Testis (tissue), 2 donors: ENCODE data around the gene CPEB4.

Experiments
- CTCF ChIP-seq, 3 experiments: fragments of 450-650 bp in 2 of 3; fragments of 200-600 bp in 1 of 3; sonication (generic) in 1 of 3; IDR thresholded peaks; one replicate each; pipeline ENCODE4 v1.5.1; 2016 to 2019; ENCODE audit warnings: antibody characterized with exemption in 3 of 3, mild to moderate bottlenecking in 2 of 3, moderate library complexity in 1 of 3
- POLR2A ChIP-seq: fragments of 450-650 bp; IDR thresholded peaks from one replicate; pipeline ENCODE4 v1.6.1; 2017; ENCODE audit warnings: antibody characterized with exemption, mild to moderate bottlenecking, moderate library complexity

DNA sequence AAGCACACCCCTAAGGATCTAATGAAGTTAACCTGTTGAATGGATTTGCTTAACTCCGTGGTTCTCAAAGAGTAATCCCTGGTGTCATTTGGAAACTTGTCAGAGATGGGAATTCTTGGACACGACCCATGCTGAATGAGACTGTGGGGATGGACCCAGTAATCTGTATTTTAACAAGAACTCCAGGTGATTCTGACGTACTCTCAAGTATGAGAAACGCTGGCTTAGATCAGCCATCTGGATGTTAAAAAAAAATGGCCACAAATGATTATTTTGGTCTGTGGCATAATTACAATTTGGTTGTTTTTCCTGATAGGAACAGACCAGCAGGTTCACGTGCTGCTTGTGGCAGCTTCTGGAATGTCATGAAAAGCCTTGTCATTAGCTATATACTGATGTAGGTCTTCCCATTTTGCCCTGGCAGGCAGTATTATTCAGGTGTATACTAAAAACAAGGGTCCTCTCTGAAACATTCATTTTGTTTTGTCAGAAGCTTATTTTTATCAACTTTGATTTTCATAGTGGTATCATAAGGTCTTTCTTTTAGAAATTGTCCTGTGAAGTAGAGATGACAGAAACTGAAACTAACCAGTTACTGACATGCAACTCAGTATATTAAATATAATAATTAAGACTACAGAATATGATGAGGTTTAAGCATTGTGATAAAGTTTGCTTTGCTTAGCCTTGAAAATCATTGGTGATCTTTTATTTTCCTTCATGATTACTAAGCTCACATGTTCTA is 15.4 kb downstream of the CPEB4 start:
- no peak for TF ChIP-seq CTCF (IDR thresholded peaks at IDR 0.05)
- TF ChIP-seq POLR2A: no peak
